GM21367 (cell line): ENCODE measurements around the gene MEI1.
"Not testable (repeated sequence)": the region's sequence is repeated elsewhere in the genome, so short reads cannot be mapped to it uniquely, and the experiment has no call there.

ENCODE experiments used
- ATAC-seq: cut with Tn5 transposase; IDR thresholded peaks from one replicate; pipeline ENCODE4 v1.9.1; 2021; ENCODE audit not compliant: unreplicated experiment

Gene MEI1

GRCh38 chr22:41699264-41700107 lies at the start of gene MEI1:
Gene MEI1 (plus strand): TSS chr22:41699503. CDS start chr22:41699539, 36 bp downstream.
- no peak for ATAC-seq

- no peak for ATAC-seq
Observed at GRCh38 chr22:41650229-41650628, 49.1 kb upstream of the MEI1 start.

GRCh38 chr22:41650821-41651220 lies 48.5 kb upstream of the MEI1 start:
- no peak for ATAC-seq

- ATAC-seq = no peak
Observed at GRCh38 chr22:41654322-41654721, 45.0 kb upstream of the MEI1 start.

GRCh38 chr22:41656556-41656955 lies 42.7 kb upstream of the MEI1 start:
- ATAC-seq = no peak

- no peak for ATAC-seq
Observed at GRCh38 chr22:41657709-41658108, 41.6 kb upstream of the MEI1 start.

- no peak for ATAC-seq
Observed at GRCh38 chr22:41658869-41659268, 40.4 kb upstream of the MEI1 start.

GRCh38 chr22:41659941-41660340 lies 39.4 kb upstream of the MEI1 start:
- ATAC-seq = no peak

- no peak for ATAC-seq
Observed at GRCh38 chr22:41660416-41660815, 38.9 kb upstream of the MEI1 start.

GRCh38 chr22:41661088-41661487 lies 38.2 kb upstream of the MEI1 start:
- ATAC-seq = no peak

- ATAC-seq = no peak
Observed at GRCh38 chr22:41661713-41662112, 37.6 kb upstream of the MEI1 start.

GRCh38 chr22:41663594-41663993 lies 35.7 kb upstream of the MEI1 start:
- ATAC-seq = not testable (repeated sequence)

GRCh38 chr22:41664490-41664889 lies 34.8 kb upstream of the MEI1 start:
- ATAC-seq = no peak

- ATAC-seq = no peak
Observed at GRCh38 chr22:41664951-41665350, 34.4 kb upstream of the MEI1 start.

GRCh38 chr22:41668971-41669911 lies 30.1 kb upstream of the MEI1 start:
- ATAC-seq = no peak

GRCh38 chr22:41672096-41672495 lies 27.2 kb upstream of the MEI1 start:
- not testable (repeated sequence) for ATAC-seq

GRCh38 chr22:41672780-41673509 lies 26.4 kb upstream of the MEI1 start:
- no peak for ATAC-seq

GRCh38 chr22:41674846-41675340 lies 24.4 kb upstream of the MEI1 start:
- no peak for ATAC-seq

GRCh38 chr22:41676134-41676533 lies 23.2 kb upstream of the MEI1 start:
- no peak for ATAC-seq

GRCh38 chr22:41681616-41682015 lies 17.7 kb upstream of the MEI1 start:
- no peak for ATAC-seq
